Eye (tissue), 1 donor: ENCODE results near the gene EPHB1.
A peak's percentile ranks its signal among the peaks of the same experiment; 100 is the strongest.
"Not testable (repeated sequence)": the region's sequence is repeated elsewhere in the genome, so short reads cannot be mapped to it uniquely, and the experiment has no call there.

Experiments used
- DNase-seq: peaks from one replicate; pipeline ENCODE4 v3.0.0-alpha.2; 2015

EPHB1 gene

GRCh38 chr3:135090020-135090717 lies 295.1 kb downstream of the EPHB1 start:
- no peak for DNase-seq

- no peak for DNase-seq
Measured at GRCh38 chr3:135091946-135092345, 296.9 kb downstream of the EPHB1 start.

- DNase-seq, result no peak
Measured at GRCh38 chr3:135093121-135093520, 298.1 kb downstream of the EPHB1 start.

GRCh38 chr3:135097276-135097946 lies 302.4 kb downstream of the EPHB1 start:
- no peak for DNase-seq

- DNase-seq, result no peak
Measured at GRCh38 chr3:135099734-135100355, 304.8 kb downstream of the EPHB1 start.

- no peak for DNase-seq
Measured at GRCh38 chr3:135100366-135100765, 305.3 kb downstream of the EPHB1 start.

- DNase-seq, result no peak
Measured at GRCh38 chr3:135103917-135104316, 308.9 kb downstream of the EPHB1 start.

- DNase-seq, result peak; percentile 83
Measured at GRCh38 chr3:135106445-135106844, 311.4 kb downstream of the EPHB1 start.

GRCh38 chr3:135107043-135107442 lies 312.0 kb downstream of the EPHB1 start:
- DNase-seq, result no peak

- no peak for DNase-seq
Measured at GRCh38 chr3:135109681-135110080, 314.6 kb downstream of the EPHB1 start.

- DNase-seq, result not testable (repeated sequence)
Measured at GRCh38 chr3:135114551-135114950, 319.5 kb downstream of the EPHB1 start.

GRCh38 chr3:135117977-135118376 lies 322.9 kb downstream of the EPHB1 start:
- no peak for DNase-seq

- DNase-seq, result peak; percentile 30
Measured at GRCh38 chr3:135118792-135119191, 323.7 kb downstream of the EPHB1 start.

GRCh38 chr3:135125171-135125801 lies 330.2 kb downstream of the EPHB1 start:
- DNase-seq, result peak; percentile 83

GRCh38 chr3:135127946-135128470 lies 332.9 kb downstream of the EPHB1 start:
- DNase-seq, result no peak

GRCh38 chr3:135128818-135129217 lies 333.8 kb downstream of the EPHB1 start:
- peak; percentile 45 for DNase-seq

GRCh38 chr3:135131290-135131689 lies 336.2 kb downstream of the EPHB1 start:
- DNase-seq, result peak; percentile 38

- peak; percentile 36 for DNase-seq
Measured at GRCh38 chr3:135133905-135134683, 339.0 kb downstream of the EPHB1 start.

GRCh38 chr3:135134684-135135075 lies 339.6 kb downstream of the EPHB1 start:
- DNase-seq, result no peak

GRCh38 chr3:135135445-135135844 lies 340.4 kb downstream of the EPHB1 start:
- DNase-seq, result no peak

- DNase-seq, result peak; percentile 72
Measured at GRCh38 chr3:135136361-135137100, 341.5 kb downstream of the EPHB1 start.

GRCh38 chr3:135137296-135137695 lies 342.2 kb downstream of the EPHB1 start:
- DNase-seq, result no peak
